Suppressor macrophage treated with lipopolysaccharide for 1 hour (primary cell): ENCODE results near the gene CNDP2.
"Not testable (repeated sequence)": the region's sequence is repeated elsewhere in the genome, so short reads cannot be mapped to it uniquely, and the experiment has no call there.

ENCODE experiments used
- DNase-seq, 3 donors: peaks; one replicate each; pipeline ENCODE4 v3.0.0-alpha.2; 2020 to 2022

CNDP2 gene

GRCh38 chr18:74540652-74541421, 44.7 kb downstream of the CNDP2 start:
- DNase-seq = no peak

GRCh38 chr18:74541703-74542555, 45.8 kb downstream of the CNDP2 start:
- DNase-seq = peak in 2 of 3 donors; percentile 26 to 27

GRCh38 chr18:74544898-74545297, 48.7 kb downstream of the CNDP2 start:
- no peak for DNase-seq

- DNase-seq = no peak
Observed at GRCh38 chr18:74546007-74546406, 49.8 kb downstream of the CNDP2 start.

GRCh38 chr18:74546751-74547530, 50.8 kb downstream of the CNDP2 start:
- peak; percentile 38 to 53 (median 44) for DNase-seq

- no peak for DNase-seq
Observed at GRCh38 chr18:74547860-74548259, 51.7 kb downstream of the CNDP2 start.

GRCh38 chr18:74549591-74550104, 53.5 kb downstream of the CNDP2 start:
- DNase-seq = no peak

GRCh38 chr18:74550886-74551285, 54.7 kb downstream of the CNDP2 start:
- no peak for DNase-seq

- no peak for DNase-seq
Observed at GRCh38 chr18:74551452-74551851, 55.3 kb downstream of the CNDP2 start.

GRCh38 chr18:74551936-74552555, 55.9 kb downstream of the CNDP2 start:
- DNase-seq = peak; percentile 89 to 93 (median 92)

GRCh38 chr18:74556126-74556525, 60.0 kb downstream of the CNDP2 start:
- no peak for DNase-seq

- no peak for DNase-seq
Observed at GRCh38 chr18:74558096-74558495, 61.9 kb downstream of the CNDP2 start.

GRCh38 chr18:74562131-74562730, 66.1 kb downstream of the CNDP2 start:
- no peak for DNase-seq

- DNase-seq = no peak
Observed at GRCh38 chr18:74562775-74563174, 66.6 kb downstream of the CNDP2 start.

GRCh38 chr18:74563999-74564398, 67.8 kb downstream of the CNDP2 start:
- DNase-seq = no peak

- DNase-seq = not testable (repeated sequence)
Observed at GRCh38 chr18:74565164-74565563, 69.0 kb downstream of the CNDP2 start.

- not testable (repeated sequence) for DNase-seq
Observed at GRCh38 chr18:74565993-74566392, 69.8 kb downstream of the CNDP2 start.

- DNase-seq = peak; percentile 74 to 89 (median 87)
Observed at GRCh38 chr18:74567822-74568221, 71.7 kb downstream of the CNDP2 start.

- no peak for DNase-seq
Observed at GRCh38 chr18:74569401-74569800, 73.2 kb downstream of the CNDP2 start.

GRCh38 chr18:74570266-74570665, 74.1 kb downstream of the CNDP2 start:
- no peak for DNase-seq

GRCh38 chr18:74571895-74572680, 75.9 kb downstream of the CNDP2 start:
- no peak for DNase-seq
